Left ventricle myocardium inferior (tissue), 1 donor: Measurements from ENCODE around the gene DCDC2B. TPM values are rescaled to one million over a fixed set of nuclear protein-coding genes. Genes with fewer than 3 reads are reported as not detected.
A peak's percentile ranks its signal among the peaks of the same experiment; 100 is the strongest.

ENCODE experiments used
- DNase-seq: peaks from one replicate; pipeline ENCODE4 v3.0.0-alpha.2; 2020
- H3K27ac ChIP-seq: fragments of 200-600 bp; replicated peaks from 2 replicates; pipeline ENCODE4 v1.8.0; 2021
- H3K27me3 ChIP-seq: fragments of 200-600 bp; 2 replicates; pipeline ENCODE4 v1.8.0; 2021; ENCODE audit warnings: low read depth
- H3K36me3 ChIP-seq: fragments of 200-600 bp; 2 replicates; pipeline ENCODE4 v1.8.0; 2021
- H3K4me1 ChIP-seq: fragments of 200-600 bp; 2 replicates; pipeline ENCODE4 v1.8.0; 2021
- H3K4me3 ChIP-seq: fragments of 200-600 bp; 2 replicates; pipeline ENCODE4 v1.8.0; 2021; ENCODE audit warnings: mild to moderate bottlenecking, moderate library complexity
- H3K9me3 ChIP-seq: fragments of 200-600 bp; replicated peaks from 2 replicates; pipeline ENCODE4 v1.8.0; 2021
- CTCF ChIP-seq: fragments of 200-600 bp; IDR thresholded peaks from 2 replicates; pipeline ENCODE4 v1.8.0; 2021; ENCODE audit warnings: antibody characterized with exemption, mild to moderate bottlenecking, borderline replicate concordance
- intact Hi-C: fragments of 100-400 bp; cut with micrococcal nuclease; formaldehyde crosslinking; loops from one replicate; pipeline ENCODE4 v1.11.0; 2022
- total RNA-seq: library from RNA; stranded (reverse); fragmentation: NEBNext Ultra II Directional; extraction: Animal tissue kit (Norgen Biotek cat#: 25700); gene quantifications from one replicate; pipeline ENCODE4 v1.2.1, GENCODE V29; 2021
- donor health status: DM: no; HTN: yes; CAD: no; lungs with severe emphysema.

DCDC2B gene
- total RNA-seq, 1 donor from 2014 or later = not detected

DNA sequence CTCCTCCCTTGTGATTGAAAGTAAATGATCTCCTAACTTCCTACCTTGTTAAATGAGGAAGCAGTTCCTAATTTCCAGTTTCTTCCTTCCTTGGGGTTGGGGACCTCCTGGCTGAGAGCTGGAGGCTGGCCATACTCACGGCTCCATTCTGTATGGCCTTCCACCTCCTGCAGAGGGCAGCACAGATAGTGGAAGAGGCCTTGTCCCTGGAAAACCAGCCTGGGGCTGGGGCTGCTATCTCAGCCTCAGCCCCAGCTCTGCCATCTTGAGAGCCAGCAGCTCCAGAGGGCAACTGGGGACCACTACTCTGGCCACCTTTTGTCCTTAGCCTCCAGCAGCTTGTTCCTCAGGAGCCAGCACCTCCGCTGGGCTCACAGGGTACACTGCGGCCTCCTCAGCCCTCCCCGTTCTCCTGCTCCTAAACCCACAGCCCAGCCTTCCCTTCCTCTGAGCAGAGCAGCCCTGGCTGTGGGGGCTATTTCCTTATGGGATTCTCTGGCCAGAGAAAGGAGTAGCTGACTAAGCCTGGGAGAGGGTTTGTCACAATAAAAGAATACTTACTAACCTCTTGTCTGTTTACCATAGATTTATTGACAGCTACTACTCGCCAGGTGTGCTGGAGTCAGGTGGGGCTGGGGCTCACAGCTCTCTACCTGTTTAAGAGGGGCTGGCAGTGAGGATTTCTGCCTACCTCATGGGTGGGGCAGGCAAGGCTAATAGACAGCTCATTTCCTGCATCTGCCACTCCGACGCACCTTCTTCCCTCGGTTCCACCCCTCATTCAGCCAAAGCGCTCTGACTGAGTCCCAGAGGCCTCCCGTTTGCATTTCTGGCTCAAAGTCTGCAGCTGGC, 7.0 kb downstream of the DCDC2B start:
- intact Hi-C loops = no loop called here
- no peaks in the 10 kb centered on the region for H3K27me3 ChIP-seq
- H3K27ac ChIP-seq = no peak overlapping the region
- peak; percentile 29 for DNase-seq
- H3K9me3 ChIP-seq = no peaks in the 10 kb centered on the region
- peaks cover 62% of the 10 kb centered on the region for H3K36me3 ChIP-seq
- H3K4me3 ChIP-seq = no peak overlapping the region
- peaks cover 28% of the 10 kb centered on the region for H3K4me1 ChIP-seq
- peak; percentile 80 for TF ChIP-seq CTCF

DNA sequence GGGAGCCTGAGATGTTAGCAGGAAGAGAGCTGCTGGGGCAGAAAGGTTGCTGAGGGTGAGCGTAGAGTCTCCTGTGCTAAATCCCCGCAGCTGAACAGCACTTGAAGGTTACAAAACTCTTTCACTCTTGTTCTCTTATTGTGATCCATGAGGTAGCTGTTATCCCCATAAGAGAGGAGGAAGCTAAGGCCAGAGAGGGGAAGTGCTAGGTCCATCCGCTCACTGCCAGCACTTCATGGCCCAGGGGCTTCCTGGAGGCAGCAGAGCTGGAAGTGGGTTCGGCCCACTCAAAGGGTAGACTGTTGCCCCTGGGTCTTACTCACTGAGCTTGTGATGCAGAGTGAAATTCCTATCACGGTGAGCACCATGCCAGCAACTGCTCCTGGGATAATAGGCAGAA, 7.7 kb downstream of the DCDC2B start:
- Histone ChIP-seq H3K4me1 (peaks cover 35% of the 10 kb centered on the region), H3K4me3 (no peak overlapping the region), H3K27me3 (no peaks in the 10 kb centered on the region), H3K9me3 (no peaks in the 10 kb centered on the region), H3K27ac (no peak overlapping the region), H3K36me3 (peaks cover 62% of the 10 kb centered on the region)
- no peak for TF ChIP-seq CTCF
- intact Hi-C loops = no loop called here
- DNase-seq = no peak

DNA sequence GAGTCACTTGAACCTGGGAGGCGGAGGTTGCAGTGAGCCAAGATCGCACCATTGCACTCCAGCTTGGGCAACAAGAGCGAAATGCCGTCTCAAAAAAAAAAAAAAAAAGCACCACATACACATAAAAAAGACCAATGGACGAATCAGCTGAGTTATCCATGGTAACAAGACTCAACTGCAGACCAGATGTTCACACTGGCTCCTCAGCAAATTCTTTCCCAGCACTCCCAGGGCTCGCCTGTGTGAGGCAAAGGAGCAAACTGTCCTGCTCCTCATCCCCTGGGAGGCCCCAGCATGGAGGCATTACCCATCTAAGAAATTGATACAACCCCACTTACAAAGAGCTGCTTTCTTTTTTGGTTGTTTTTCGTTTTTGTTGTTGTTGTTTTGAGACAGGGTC, 10.1 kb downstream of the DCDC2B start:
- TF ChIP-seq CTCF = no peak
- H3K27ac ChIP-seq = no peak overlapping the region
- H3K4me1 ChIP-seq = peaks cover 59% of the 10 kb centered on the region
- peaks cover 63% of the 10 kb centered on the region for H3K36me3 ChIP-seq
- H3K27me3 ChIP-seq = no peaks in the 10 kb centered on the region
- H3K4me3 ChIP-seq = no peak overlapping the region
- no peaks in the 10 kb centered on the region for H3K9me3 ChIP-seq
- DNase-seq = no peak
- intact Hi-C loops = no loop called here

DNA sequence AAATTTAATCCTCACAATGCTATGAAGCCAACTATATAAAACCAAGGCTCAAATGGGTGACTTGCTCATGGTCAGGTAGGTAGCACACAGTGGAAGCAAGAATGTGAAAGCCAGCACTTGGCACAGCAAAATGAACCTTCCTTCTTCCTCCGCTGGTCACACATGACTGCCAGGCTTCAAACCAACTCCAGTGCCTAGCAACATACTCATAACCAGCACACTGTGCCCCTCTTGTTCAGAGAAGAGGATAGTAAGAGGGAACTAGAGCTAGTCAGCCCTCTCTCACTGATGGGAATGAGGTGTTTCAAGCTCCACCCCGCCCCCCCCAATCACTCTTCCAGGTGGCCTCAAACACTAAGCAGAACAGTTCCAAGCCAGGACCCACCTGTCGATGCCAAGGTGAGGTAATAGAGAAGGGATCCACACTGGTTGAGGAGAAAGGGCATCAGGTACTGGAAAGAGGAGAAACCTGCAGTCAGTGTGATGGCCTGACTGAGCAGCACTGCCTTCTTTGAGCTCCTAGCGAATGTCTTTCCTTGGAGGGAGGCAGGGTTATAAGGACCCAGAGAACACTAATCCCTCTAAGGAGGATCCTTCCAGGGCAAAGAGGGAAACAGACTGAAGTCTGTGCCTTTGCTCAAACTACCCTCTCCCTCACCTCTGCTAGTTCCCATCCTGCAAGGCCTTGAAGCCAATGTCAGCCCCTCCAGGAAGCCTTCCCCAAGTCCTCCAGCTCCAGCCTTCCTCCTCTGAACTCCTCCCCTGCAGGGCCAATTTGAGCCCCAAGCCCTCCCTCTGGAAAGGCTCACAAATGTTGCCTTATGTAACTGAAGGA, 12.1 kb downstream of the DCDC2B start:
- Histone ChIP-seq H3K4me1 (peaks cover 55% of the 10 kb centered on the region), H3K9me3 (no peaks in the 10 kb centered on the region), H3K4me3 (peak overlapping the region; percentile 98), H3K27ac (peak overlapping the region; percentile 92), H3K27me3 (no peaks in the 10 kb centered on the region), H3K36me3 (peaks cover 64% of the 10 kb centered on the region)
- no peak for TF ChIP-seq CTCF
- DNase-seq = no peak
- intact Hi-C loops = loop anchor here (10.0 kb wide), 1 partner anchor 94 kb away; no protein-coding TSS in a partner anchor

DNA sequence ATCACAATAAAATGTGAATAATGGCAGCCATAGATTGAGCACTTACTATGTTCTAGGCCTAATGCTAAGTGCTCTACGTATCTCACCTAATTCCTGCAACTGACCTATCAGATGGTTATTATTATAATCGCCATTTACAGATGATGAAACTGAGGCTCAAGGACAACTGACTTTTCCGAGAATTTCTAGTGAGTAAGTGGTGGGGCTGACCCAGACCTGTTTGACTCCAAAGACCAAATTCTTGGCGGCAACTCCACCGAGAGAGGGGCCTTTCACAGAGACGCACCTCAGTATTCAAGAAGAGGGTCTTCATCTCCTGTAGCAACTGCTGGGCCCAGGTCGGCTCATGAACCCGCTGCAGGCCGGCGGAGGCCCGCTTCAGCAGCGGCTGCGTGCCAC, 12.7 kb downstream of the DCDC2B start:
- Histone ChIP-seq H3K36me3 (peaks cover 64% of the 10 kb centered on the region), H3K4me1 (peaks cover 49% of the 10 kb centered on the region), H3K27ac (peak overlapping the region; percentile 92), H3K27me3 (no peaks in the 10 kb centered on the region), H3K4me3 (peak overlapping the region; percentile 98), H3K9me3 (no peaks in the 10 kb centered on the region)
- intact Hi-C loops = loop anchor here (10.0 kb wide), 1 partner anchor 93 kb away; no protein-coding TSS in a partner anchor
- DNase-seq = no peak
- TF ChIP-seq CTCF = no peak
